ENCODE data around the gene HGS. TPM values are rescaled to one million over a fixed set of nuclear protein-coding genes. Genes with fewer than 3 reads are reported as not detected.

Gene HGS
- total RNA-seq, 4 donors from 2014 or later = 51.5 to 90.5 (median 66.6) TPM

GRCh38 chr17:81717766-81718089 lies 33.9 kb downstream of the HGS start:
- no peak overlapping the region for H3K27ac ChIP-seq
- no peaks in the 10 kb centered on the region for H3K9me3 ChIP-seq
- TF ChIP-seq POLR2AphosphoS5 (IDR thresholded peaks at IDR 0.05) (no peak), POLR2A (IDR thresholded peaks at IDR 0.05) (no peak), CTCF (IDR thresholded peaks at IDR 0.05) (no peak), EP300 (IDR thresholded peaks at IDR 0.05) (no peak)
- WGBS, 2 donors (ENCODE audit: low coverage in 1 of 2) = no CpG with 5 or more reads among the region's 9 CpGs
- no peak for ATAC-seq
- peaks cover 9% of the 10 kb centered on the region for H3K27me3 ChIP-seq
- peaks cover 0 to 25% (median 11%) of the 10 kb centered on the region in 3 donors for H3K4me1 ChIP-seq
- no peak overlapping the region for H3K4me3 ChIP-seq
- H3K36me3 ChIP-seq = peaks cover 0 to 25% of the 10 kb centered on the region in 2 donors

GRCh38 chr17:81719410-81720266 lies 35.8 kb downstream of the HGS start:
- Histone ChIP-seq H3K4me3 (no peak overlapping the region), H3K9me3 (no peaks in the 10 kb centered on the region), H3K36me3 (peaks cover 0 to 25% of the 10 kb centered on the region in 2 donors), H3K27me3 (peaks cover 21% of the 10 kb centered on the region), H3K4me1 (peaks cover 0 to 21% (median 5%) of the 10 kb centered on the region in 3 donors), H3K27ac (no peak overlapping the region)
- ATAC-seq = no peak
- WGBS, 2 donors (ENCODE audit: low coverage in 1 of 2) = 80 to 84% methylated on average over 2 to 24 of the region's 33 CpGs
- TF ChIP-seq POLR2A (IDR thresholded peaks at IDR 0.05) = no peak
- TF ChIP-seq POLR2AphosphoS5 (IDR thresholded peaks at IDR 0.05) = no peak
- no peak for TF ChIP-seq EP300 (IDR thresholded peaks at IDR 0.05)
- no peak for TF ChIP-seq CTCF (IDR thresholded peaks at IDR 0.05)

DNA sequence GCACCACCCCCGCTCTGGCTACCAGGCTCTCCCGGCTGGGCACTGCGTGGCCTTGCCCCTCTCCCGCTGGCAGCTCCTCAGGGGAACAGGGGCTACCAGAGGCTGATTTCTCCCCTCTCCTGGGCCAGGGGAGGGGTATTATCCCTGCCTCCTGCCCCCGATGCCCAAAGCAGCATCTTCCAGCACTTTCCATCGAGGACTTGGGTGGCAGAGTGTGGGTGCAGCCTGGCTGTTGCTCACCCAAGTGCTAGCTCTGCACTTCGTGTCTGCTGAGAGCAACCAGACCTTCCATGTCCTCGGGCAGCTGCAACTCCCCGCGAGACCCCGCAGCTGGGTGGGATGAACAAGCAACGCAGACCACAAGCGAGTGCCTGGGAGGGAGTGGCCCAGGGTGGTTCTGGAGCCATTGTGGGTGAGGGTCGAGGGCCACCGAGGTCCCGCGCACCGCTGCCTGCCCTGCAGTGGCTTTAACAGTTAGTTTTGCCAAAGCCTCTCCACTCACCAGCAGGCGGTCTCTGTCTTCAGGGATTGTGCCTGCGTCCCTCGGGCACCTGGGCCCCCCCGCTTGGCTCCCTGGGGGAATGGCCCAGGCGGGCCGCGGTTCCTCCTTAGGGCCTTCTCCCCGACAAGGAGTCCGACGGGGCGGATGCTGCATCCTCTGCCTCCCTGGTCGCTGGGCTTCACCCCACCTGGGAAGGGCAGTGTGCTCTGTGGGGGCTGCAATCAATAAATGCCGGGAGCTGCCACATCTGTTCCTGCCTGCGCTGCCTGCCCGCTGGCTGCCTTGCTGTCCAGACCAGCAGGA lies 36.7 kb downstream of the HGS start:
- no peak for TF ChIP-seq CTCF (IDR thresholded peaks at IDR 0.05)
- H3K36me3 ChIP-seq = peaks cover 0 to 25% of the 10 kb centered on the region in 2 donors
- peaks cover 29% of the 10 kb centered on the region for H3K27me3 ChIP-seq
- WGBS, 2 donors (ENCODE audit: low coverage in 1 of 2) = 91% methylated on average over 4 of the region's 33 CpGs; no CpG with 5 or more reads in 1 of the 2 donors
- H3K27ac ChIP-seq = no peak overlapping the region
- peaks cover 0 to 21% (median 5%) of the 10 kb centered on the region in 3 donors for H3K4me1 ChIP-seq
- H3K9me3 ChIP-seq = no peaks in the 10 kb centered on the region
- no peak for ATAC-seq
- H3K4me3 ChIP-seq = no peak overlapping the region

DNA sequence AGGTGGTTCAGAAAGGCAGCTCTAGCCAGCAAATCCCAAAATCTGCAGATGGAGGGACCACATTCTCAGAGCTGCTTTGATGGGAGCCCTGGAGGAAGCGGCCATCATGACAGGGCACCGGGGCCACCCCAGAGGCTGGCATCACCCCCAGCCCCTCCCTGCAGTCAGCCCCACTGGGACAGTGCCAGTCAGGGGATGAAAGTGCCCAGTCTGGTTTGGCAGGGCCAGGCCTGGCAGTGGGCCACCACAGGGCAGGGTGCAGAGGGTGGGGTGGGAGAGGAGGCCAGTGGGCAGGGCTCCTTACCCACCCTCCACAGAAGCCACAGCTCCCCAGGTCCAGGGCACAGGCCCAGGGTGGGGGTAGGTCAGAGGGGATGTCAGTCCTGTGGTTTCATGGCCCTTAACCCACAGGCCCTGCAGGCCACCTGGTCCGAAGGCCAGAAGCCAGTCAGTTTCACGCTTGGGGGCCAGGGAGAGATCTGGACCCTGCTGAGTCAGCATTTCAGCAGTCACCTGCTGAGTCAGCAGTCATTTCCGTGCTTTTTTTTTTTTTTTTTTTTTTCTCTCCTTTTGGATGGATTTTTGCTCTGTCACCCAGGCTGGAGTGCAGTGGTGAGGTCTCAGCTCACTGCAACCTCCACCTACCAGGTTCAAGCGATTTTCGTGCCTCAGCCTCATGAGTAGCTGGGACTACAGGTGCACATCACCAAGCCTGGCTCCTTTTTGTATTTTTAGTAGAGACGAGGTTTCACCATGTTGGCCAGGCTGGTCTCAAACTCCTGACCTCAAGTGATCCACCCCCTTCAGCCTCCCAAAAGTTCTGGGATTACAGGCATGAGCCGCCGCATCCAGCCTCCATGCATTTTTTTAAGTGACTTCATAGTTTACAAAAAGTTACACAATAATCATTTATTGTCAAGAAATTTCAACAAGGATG lies 38.6 kb downstream of the HGS start:
- H3K27ac ChIP-seq = no peak overlapping the region
- peaks cover 0 to 22% of the 10 kb centered on the region in 2 donors for H3K36me3 ChIP-seq

More for the DNA sequence above, 38.6 kb downstream of the HGS start:
- ATAC-seq = no peak
- 29 to 31% methylated on average over 6 to 8 of the region's 10 CpGs for WGBS, 2 donors (ENCODE audit: low coverage in 1 of 2)
- TF ChIP-seq CTCF (IDR thresholded peaks at IDR 0.05) (no peak), POLR2A (IDR thresholded peaks at IDR 0.05) (no peak), EP300 (IDR thresholded peaks at IDR 0.05) (no peak), POLR2AphosphoS5 (IDR thresholded peaks at IDR 0.05) (no peak)
- H3K27me3 ChIP-seq = peaks cover 47% of the 10 kb centered on the region
- peaks cover 0 to 21% (median 5%) of the 10 kb centered on the region in 3 donors for H3K4me1 ChIP-seq
- H3K9me3 ChIP-seq = no peaks in the 10 kb centered on the region
- no peak overlapping the region for H3K4me3 ChIP-seq

Data from gastroesophageal sphincter (tissue), 4 donors.